Liver (tissue), 9 donors: ENCODE results near the gene IL1R2. TPM values are rescaled to one million over a fixed set of nuclear protein-coding genes. Genes with fewer than 3 reads are reported as not detected.

Source experiments
- DNase-seq: peaks from one replicate; pipeline ENCODE4 v3.0.0-alpha.2; 2017; ENCODE audit warnings: low spot score
- H3K27ac ChIP-seq, 2 donors: one replicate each; pipeline ENCODE4 v1.7.0; 2013; ENCODE audit warnings: inconsistent platforms in 2 of 2, low read length in 2 of 2, control low read depth in 1 of 2, low read depth in 1 of 2, mild to moderate bottlenecking in 1 of 2
- H3K27me3 ChIP-seq, 4 donors: one replicate each; pipeline versions ENCODE4 v1.6.1 to v1.7.0; 2013; ENCODE audit warnings: low read length in 3 of 4, inconsistent platforms in 1 of 4, mild to moderate bottlenecking in 1 of 4, moderate library complexity in 1 of 4; ENCODE audit not compliant: control insufficient read depth in 4 of 4, insufficient read depth in 4 of 4
- H3K36me3 ChIP-seq, 4 donors: one replicate each; pipeline versions ENCODE4 v1.6.1 to v1.7.0; 2013; ENCODE audit warnings: low read length in 3 of 4, mild to moderate bottlenecking in 3 of 4, low read depth in 1 of 4, moderate library complexity in 1 of 4; ENCODE audit not compliant: control insufficient read depth in 4 of 4, insufficient read depth in 3 of 4
- H3K4me1 ChIP-seq, 4 donors: one replicate each; pipeline versions ENCODE4 v1.6.1 to v1.7.0; 2013; ENCODE audit warnings: low read length in 3 of 4, mild to moderate bottlenecking in 3 of 4, moderate library complexity in 1 of 4; ENCODE audit not compliant: control insufficient read depth in 4 of 4, insufficient read depth in 4 of 4
- H3K4me3 ChIP-seq, 3 donors: one replicate each; pipeline versions ENCODE4 v1.6.1 to v1.7.0; 2013; ENCODE audit warnings: low read length in 3 of 3, control low read depth in 1 of 3, low read depth in 1 of 3, mild to moderate bottlenecking in 1 of 3
- H3K9ac ChIP-seq, 2 donors: one replicate each; pipeline ENCODE4 v1.7.0; 2013; ENCODE audit warnings: low read length in 2 of 2, mild to moderate bottlenecking in 2 of 2, moderate library complexity in 2 of 2, control low read depth in 1 of 2, low read depth in 1 of 2
- H3K9me3 ChIP-seq, 4 donors: one replicate each; pipeline versions ENCODE4 v1.6.1 to v1.7.0; 2013; ENCODE audit warnings: low read length in 3 of 4; ENCODE audit not compliant: control insufficient read depth in 4 of 4
- ATF3 ChIP-seq: IDR thresholded peaks from 2 replicates; pipeline ENCODE4 v1.6.1; 2016; ENCODE audit warnings: antibody characterized with exemption
- CTCF ChIP-seq: fragments of 150-350 bp; IDR thresholded peaks from 2 replicates; pipeline ENCODE4 v1.5.1; 2017; ENCODE audit warnings: improper control_type of control experiment, low read depth, low read length; ENCODE audit not compliant: missing input control
- EGR1 ChIP-seq, 2 donors: IDR thresholded peaks; 2 replicates each; pipeline ENCODE4 v1.6.1; 2016 to 2018; ENCODE audit warnings: antibody characterized with exemption in 2 of 2, low read depth in 2 of 2
- FOXA1 ChIP-seq: IDR thresholded peaks from 2 replicates; pipeline ENCODE4 v1.6.1; 2016; ENCODE audit warnings: antibody characterized with exemption
- FOXA2 ChIP-seq: IDR thresholded peaks from 2 replicates; pipeline ENCODE4 v1.6.1; 2016; ENCODE audit warnings: antibody characterized with exemption
- GABPA ChIP-seq, 2 donors: IDR thresholded peaks in 1 of 2; conservative IDR thresholded peaks in 1 of 2; 2 replicates each; pipeline ENCODE4 v1.6.1; 2016; ENCODE audit warnings: antibody characterized with exemption in 2 of 2, mild to moderate bottlenecking in 1 of 2, moderate library complexity in 1 of 2
- HNF4A ChIP-seq, 2 donors: conservative IDR thresholded peaks; 2 replicates each; pipeline ENCODE4 v1.6.1; 2016; ENCODE audit warnings: antibody characterized with exemption in 2 of 2, mild to moderate bottlenecking in 2 of 2
- HNF4G ChIP-seq: IDR thresholded peaks from 2 replicates; pipeline ENCODE4 v1.6.1; 2016; ENCODE audit warnings: antibody characterized with exemption
- JUND ChIP-seq, 2 donors: IDR thresholded peaks; 2 replicates each; pipeline ENCODE4 v1.6.1; 2016; ENCODE audit warnings: antibody characterized with exemption in 2 of 2
- MAX ChIP-seq: IDR thresholded peaks from 2 replicates; pipeline ENCODE4 v1.6.1; 2016; ENCODE audit warnings: antibody characterized with exemption
- NR2F2 ChIP-seq: IDR thresholded peaks from 2 replicates; pipeline ENCODE4 v1.6.1; 2016; ENCODE audit warnings: antibody characterized with exemption
- RAD21 ChIP-seq, 2 donors: IDR thresholded peaks; 2 replicates each; pipeline ENCODE4 v1.6.1; 2016; ENCODE audit warnings: antibody characterized with exemption in 2 of 2, mild to moderate bottlenecking in 2 of 2
- REST ChIP-seq: IDR thresholded peaks from 2 replicates; pipeline ENCODE4 v1.6.1; 2016; ENCODE audit warnings: antibody characterized with exemption, mild to moderate bottlenecking
- RXRA ChIP-seq, 2 donors: IDR thresholded peaks; 2 replicates each; pipeline ENCODE4 v1.6.1; 2017 to 2018; ENCODE audit warnings: antibody characterized with exemption in 2 of 2, mild to moderate bottlenecking in 1 of 2
- SP1 ChIP-seq: IDR thresholded peaks from 2 replicates; pipeline ENCODE4 v1.6.1; 2018; ENCODE audit warnings: antibody characterized with exemption, mild to moderate bottlenecking
- TAF1 ChIP-seq: conservative IDR thresholded peaks from 2 replicates; pipeline ENCODE4 v1.6.1; 2016; ENCODE audit warnings: antibody characterized with exemption, mild to moderate bottlenecking
- YY1 ChIP-seq: IDR thresholded peaks from 2 replicates; pipeline ENCODE4 v1.6.1; 2016; ENCODE audit warnings: antibody characterized with exemption, mild to moderate bottlenecking
- ZBTB33 ChIP-seq: IDR thresholded peaks from 2 replicates; pipeline ENCODE4 v1.6.1; 2016; ENCODE audit warnings: antibody characterized with exemption
- WGBS: extraction: QIAGEN DNeasy Blood & Tissue Kit; methylation state at CpG from one replicate; pipeline ENCODE4 v1.1.7; 2013; 5-methylcytosine and 5-hydroxymethylcytosine counted together
- polyA plus RNA-seq, 2 donors: library from polyadenylated mRNA; stranded (reverse) in 1 of 2; unstranded in 1 of 2; fragments of 200-250 nt in 1 of 2; fragments of >200 nt in 1 of 2; fragmentation: Nextera tagmentation in 1 of 2; extraction: Ambion mirVana in 1 of 2; gene quantifications; one replicate each; pipeline versions ENCODE4 v1.2.1 to v1.2.3, GENCODE V29; 2013 to 2015
- total RNA-seq, 2 donors: library from RNA; depleted of rRNA; stranded (reverse); fragments of >200 nt; gene quantifications; one replicate each; pipeline ENCODE4 v1.2.3, GENCODE V29; 2014
- donor health status: healthy.
- donor health status: healthy.
- donor health status: healthy.
- donor health status: healthy.
- donor health status: healthy.

IL1R2 gene
- total and polyA plus RNA-seq, 4 donors, result 3.7 to 28.2 (median 7.3) TPM

- Histone ChIP-seq H3K36me3 (no peaks in the 10 kb centered on the region), H3K4me3 (no peak overlapping the region), H3K27me3 (no peaks in the 10 kb centered on the region), H3K9ac (peak overlapping the region in 1 of 2 donors; percentile 61), H3K9me3 (no peaks in the 10 kb centered on the region), H3K4me1 (peaks cover 8 to 44% (median 39%) of the 10 kb centered on the region in 4 donors), H3K27ac (peak overlapping the region; percentile 83 to 89)
- peak in 1 of 2 donors; percentile 13 for TF ChIP-seq JUND (IDR thresholded peaks at IDR 0.05)
- TF ChIP-seq NR2F2, result no peak
- peak; percentile 22 for TF ChIP-seq YY1
- TF ChIP-seq SP1, result peak; percentile 61
- no peak for TF ChIP-seq EGR1 (IDR thresholded peaks at IDR 0.05; ENCODE audit: low read depth in 2 of 2)
- TF ChIP-seq ZBTB33, result no peak
- no peak for TF ChIP-seq MAX
- no peak for TF ChIP-seq CTCF
- peak; percentile 47 to 52 for TF ChIP-seq HNF4A (conservative IDR thresholded peaks at IDR 0.05)
- TF ChIP-seq HNF4G, result no peak
- no peak for TF ChIP-seq REST
- no peak for TF ChIP-seq FOXA2
- TF ChIP-seq RXRA (IDR thresholded peaks at IDR 0.05), result peak; percentile 41 to 65
- no peak for TF ChIP-seq GABPA (IDR thresholded peaks at IDR 0.05 in 1 of 2, conservative IDR thresholded peaks at IDR 0.05 in 1 of 2)
- peak in 1 of 2 donors; percentile 1 for TF ChIP-seq RAD21 (IDR thresholded peaks at IDR 0.05)
- TF ChIP-seq ATF3, result no peak
- no peak for TF ChIP-seq FOXA1
- TF ChIP-seq TAF1, result no peak
- no peak for DNase-seq
- 46% methylated on average over 9 of the region's 9 CpGs for WGBS
These were observed 42.3 kb downstream of the IL1R2 start for GRCh38 chr2:102033750-102034682.
